HepG2 (cell line): ENCODE data around the gene CEBPG. TPM values are rescaled to one million over a fixed set of nuclear protein-coding genes. Genes with fewer than 3 reads are reported as not detected.
A peak's percentile ranks its signal among the peaks of the same experiment; 100 is the strongest.

Experiments
- HOXA7 ChIP-seq: sonication (generic); formaldehyde crosslinking; IDR thresholded peaks from 2 replicates; pipeline ENCODE4 v1.8.1; 2022; ENCODE audit warnings: mild to moderate bottlenecking, missing genetic modification reagents, moderate library complexity
- JUN ChIP-seq: sonication (generic); formaldehyde crosslinking; IDR thresholded peaks from 2 replicates; pipeline ENCODE4 v1.4.0; 2020; ENCODE audit warnings: mild to moderate bottlenecking, missing genetic modification reagents
- KDM1A ChIP-seq: IDR thresholded peaks from 2 replicates; pipeline ENCODE4 v1.6.1; 2016; ENCODE audit warnings: missing compliant biosample characterization
- MAFK ChIP-seq, 2 experiments: IDR thresholded peaks in 1 of 2; conservative IDR thresholded peaks in 1 of 2; 2 replicates each; pipeline ENCODE4 v1.6.1; 2011; ENCODE audit warnings: improper control_type of control experiment in 2 of 2, low read length in 2 of 2
- SOX5 ChIP-seq: IDR thresholded peaks from 2 replicates; pipeline ENCODE4 v1.6.1; 2016; ENCODE audit warnings: borderline replicate concordance
- SP2 ChIP-seq: sonication (generic); formaldehyde crosslinking; IDR thresholded peaks from 2 replicates; pipeline ENCODE4 v1.5.1; 2020; ENCODE audit warnings: mild to moderate bottlenecking, missing genetic modification reagents
- TEAD2 ChIP-seq: sonication (generic); formaldehyde crosslinking; IDR thresholded peaks from 2 replicates; pipeline ENCODE4 v1.9.0; 2021; ENCODE audit warnings: missing genetic modification reagents
- TMF1 ChIP-seq: sonication (generic); formaldehyde crosslinking; IDR thresholded peaks from 2 replicates; pipeline ENCODE4 v1.8.1; 2022; ENCODE audit warnings: low read depth, missing genetic modification reagents
- TOPORS ChIP-seq: sonication (generic); formaldehyde crosslinking; IDR thresholded peaks from 2 replicates; pipeline ENCODE4 v1.8.0; 2023; ENCODE audit warnings: mild to moderate bottlenecking, missing genetic modification reagents
- ZFP41 ChIP-seq: sonication (generic); formaldehyde crosslinking; IDR thresholded peaks from 2 replicates; pipeline ENCODE4 v1.4.0; 2020; ENCODE audit warnings: mild to moderate bottlenecking, missing genetic modification reagents, borderline replicate concordance
- ZFY ChIP-seq: sonication (generic); formaldehyde crosslinking; IDR thresholded peaks from 2 replicates; pipeline ENCODE4 v1.4.0; 2020; ENCODE audit warnings: missing genetic modification reagents
- ZNF746 ChIP-seq: sonication (generic); formaldehyde crosslinking; IDR thresholded peaks from 2 replicates; pipeline ENCODE4 v1.8.0; 2022; ENCODE audit warnings: mild to moderate bottlenecking, missing genetic modification reagents
- ZNF790 ChIP-seq: sonication (generic); formaldehyde crosslinking; IDR thresholded peaks from 2 replicates; pipeline ENCODE4 v1.8.0; 2022; ENCODE audit warnings: missing genetic modification reagents, mild to moderate bottlenecking, borderline replicate concordance
- polyA plus RNA-seq, 8 experiments: library from polyadenylated mRNA; depleted of rRNA in 3 of 8; stranded (reverse) in 7 of 8; unstranded in 1 of 8; fragments of >200 nt; fragmentation: Illumina TruSeq in 4 of 8; extraction: Trizol in 4 of 8; gene quantifications; 2 replicates each; pipeline versions ENCODE4 v1.2.1 to v1.2.3, GENCODE V29; 2011 to 2016; ENCODE audit warnings: low read depth in 4 of 8, missing spikeins in 1 of 8, mixed read lengths in 1 of 8; ENCODE audit not compliant: insufficient read depth in 1 of 8
- total RNA-seq, 5 experiments: library from RNA; depleted of rRNA; stranded (reverse); fragments of >200 nt; fragmentation: Illumina TruSeq; extraction: Trizol; gene quantifications; 2 replicates each; pipeline ENCODE4 v1.2.3, GENCODE V29; 2016; ENCODE audit warnings: low read depth in 1 of 5
- TF ChIP-seq, protein P1 (sequence below): sonication (generic); formaldehyde crosslinking; conservative IDR thresholded peaks from 2 replicates; pipeline ENCODE4 v1.8.0; 2022; ENCODE audit warnings: missing genetic modification reagents
- TF ChIP-seq, protein P2 (sequence below): sonication (generic); formaldehyde crosslinking; IDR thresholded peaks from 2 replicates; pipeline ENCODE4 v1.9.0; 2021; ENCODE audit warnings: missing genetic modification reagents, mild to moderate bottlenecking, borderline replicate concordance
- TF ChIP-seq, protein P3 (sequence below): sonication (generic); formaldehyde crosslinking; IDR thresholded peaks from 2 replicates; pipeline ENCODE4 v1.4.0; 2020; ENCODE audit warnings: missing genetic modification reagents
- TF ChIP-seq, protein P4 (sequence below): sonication (generic); formaldehyde crosslinking; IDR thresholded peaks from 2 replicates; pipeline ENCODE4 v1.5.0; 2020; ENCODE audit warnings: mild to moderate bottlenecking, missing genetic modification reagents, borderline replicate concordance
- TF ChIP-seq, protein P5 (sequence below): sonication (generic); formaldehyde crosslinking; IDR thresholded peaks from 2 replicates; pipeline ENCODE4 v1.5.0; 2020; ENCODE audit warnings: mild to moderate bottlenecking, missing genetic modification reagents

Gene CEBPG
- total and polyA plus RNA-seq, 2 of the 13 experiments (the other 11 are each of a cell fraction or from before 2014, with no cell fraction given), result 25.7 to 34.3 TPM

DNA sequence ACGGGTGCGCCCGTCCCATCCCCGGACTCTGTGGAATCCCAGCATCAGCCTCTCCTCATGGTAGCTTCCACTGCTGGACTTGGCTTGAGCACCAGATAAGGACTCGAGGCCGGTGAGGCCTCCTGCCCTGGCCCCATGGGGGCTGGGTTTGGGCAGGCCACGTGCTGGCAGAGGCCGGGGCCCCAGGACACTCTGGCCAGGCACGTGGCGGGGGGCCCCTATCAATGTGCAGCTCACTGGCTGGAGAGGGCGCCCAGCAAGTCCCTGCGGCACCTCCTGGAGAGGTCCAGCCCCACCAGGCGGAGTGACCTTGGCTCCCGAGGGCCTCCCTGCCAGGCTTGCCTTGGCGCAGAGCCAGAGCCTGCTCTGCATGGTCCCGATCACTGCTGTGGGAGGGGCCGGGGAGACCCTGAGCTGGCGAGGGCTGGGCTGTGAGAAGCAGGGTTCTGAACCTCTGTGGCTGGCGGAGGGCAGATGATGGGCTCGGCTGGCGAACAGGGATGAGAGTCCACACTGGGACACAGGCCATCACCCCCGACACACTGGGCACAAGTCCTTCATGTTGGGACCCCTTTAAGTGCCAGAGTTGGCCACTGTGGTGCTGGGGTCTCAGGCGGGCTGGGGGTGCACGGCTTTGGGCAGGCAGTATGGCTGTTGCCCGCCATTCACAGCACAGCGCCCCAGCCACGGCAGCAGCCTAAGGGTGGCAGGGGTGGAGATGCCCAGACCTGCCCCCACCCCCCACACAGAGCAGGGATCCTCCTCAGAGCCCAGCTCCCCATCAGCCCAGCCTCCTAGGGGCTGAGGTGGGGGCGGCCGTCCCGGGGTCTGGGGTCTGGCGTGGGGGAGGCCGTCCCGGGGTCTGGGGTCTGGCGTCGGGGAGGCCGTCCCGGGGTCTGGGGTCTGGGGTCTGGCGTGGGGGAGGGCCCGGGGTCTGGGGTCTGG lies 19.1 kb downstream of the CEBPG start (continued):
- TF ChIP-seq ZNF746 (CRISPR knock-in tag) (peak; percentile 99), TEAD2 (CRISPR knock-in tag) (peak; percentile 96), ZFP41 (CRISPR knock-in tag) (peak; percentile 97), TMF1 (CRISPR knock-in tag) (peak; percentile 99), ZNF790 (CRISPR knock-in tag) (peak; percentile 92; the same call in 1 of the 2 replicates), MAFK (conservative IDR thresholded peaks at IDR 0.05 in 1 of 2, IDR thresholded peaks at IDR 0.05 in 1 of 2; ENCODE audit: low read length in 2 of 2) (no peak), ZFY (CRISPR knock-in tag) (peak; percentile 98), KDM1A (peak; percentile 26; the same call in 1 of the 2 replicates), SOX5 (CRISPR knock-in tag) (peak; percentile 87; the same call in 1 of the 2 replicates), SP2 (peak; percentile 66), JUN (CRISPR knock-in tag) (peak; percentile 93), TOPORS (CRISPR knock-in tag) (peak; percentile 100), HOXA7 (CRISPR knock-in tag) (0 out of 2 replicates have a peak, but pooled peaks have one; percentile 79)
- TF ChIP-seq, protein P1, sequence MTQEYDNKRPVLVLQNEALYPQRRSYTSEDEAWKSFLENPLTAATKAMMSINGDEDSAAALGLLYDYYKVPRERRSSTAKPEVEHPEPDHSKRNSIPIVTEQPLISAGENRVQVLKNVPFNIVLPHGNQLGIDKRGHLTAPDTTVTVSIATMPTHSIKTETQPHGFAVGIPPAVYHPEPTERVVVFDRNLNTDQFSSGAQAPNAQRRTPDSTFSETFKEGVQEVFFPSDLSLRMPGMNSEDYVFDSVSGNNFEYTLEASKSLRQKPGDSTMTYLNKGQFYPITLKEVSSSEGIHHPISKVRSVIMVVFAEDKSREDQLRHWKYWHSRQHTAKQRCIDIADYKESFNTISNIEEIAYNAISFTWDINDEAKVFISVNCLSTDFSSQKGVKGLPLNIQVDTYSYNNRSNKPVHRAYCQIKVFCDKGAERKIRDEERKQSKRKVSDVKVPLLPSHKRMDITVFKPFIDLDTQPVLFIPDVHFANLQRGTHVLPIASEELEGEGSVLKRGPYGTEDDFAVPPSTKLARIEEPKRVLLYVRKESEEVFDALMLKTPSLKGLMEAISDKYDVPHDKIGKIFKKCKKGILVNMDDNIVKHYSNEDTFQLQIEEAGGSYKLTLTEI, result no peak
- TF ChIP-seq, protein P2, sequence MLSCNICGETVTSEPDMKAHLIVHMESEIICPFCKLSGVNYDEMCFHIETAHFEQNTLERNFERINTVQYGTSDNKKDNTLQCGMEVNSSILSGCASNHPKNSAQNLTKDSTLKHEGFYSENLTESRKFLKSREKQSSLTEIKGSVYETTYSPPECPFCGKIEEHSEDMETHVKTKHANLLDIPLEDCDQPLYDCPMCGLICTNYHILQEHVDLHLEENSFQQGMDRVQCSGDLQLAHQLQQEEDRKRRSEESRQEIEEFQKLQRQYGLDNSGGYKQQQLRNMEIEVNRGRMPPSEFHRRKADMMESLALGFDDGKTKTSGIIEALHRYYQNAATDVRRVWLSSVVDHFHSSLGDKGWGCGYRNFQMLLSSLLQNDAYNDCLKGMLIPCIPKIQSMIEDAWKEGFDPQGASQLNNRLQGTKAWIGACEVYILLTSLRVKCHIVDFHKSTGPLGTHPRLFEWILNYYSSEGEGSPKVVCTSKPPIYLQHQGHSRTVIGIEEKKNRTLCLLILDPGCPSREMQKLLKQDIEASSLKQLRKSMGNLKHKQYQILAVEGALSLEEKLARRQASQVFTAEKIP (CRISPR knock-in tag), result no peak
- TF ChIP-seq, protein P3, sequence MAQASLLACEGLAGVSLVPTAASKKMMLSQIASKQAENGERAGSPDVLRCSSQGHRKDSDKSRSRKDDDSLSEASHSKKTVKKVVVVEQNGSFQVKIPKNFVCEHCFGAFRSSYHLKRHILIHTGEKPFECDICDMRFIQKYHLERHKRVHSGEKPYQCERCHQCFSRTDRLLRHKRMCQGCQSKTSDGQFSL, result peak; percentile 88; the same call in 1 of the 2 replicates
- TF ChIP-seq, protein P4, sequence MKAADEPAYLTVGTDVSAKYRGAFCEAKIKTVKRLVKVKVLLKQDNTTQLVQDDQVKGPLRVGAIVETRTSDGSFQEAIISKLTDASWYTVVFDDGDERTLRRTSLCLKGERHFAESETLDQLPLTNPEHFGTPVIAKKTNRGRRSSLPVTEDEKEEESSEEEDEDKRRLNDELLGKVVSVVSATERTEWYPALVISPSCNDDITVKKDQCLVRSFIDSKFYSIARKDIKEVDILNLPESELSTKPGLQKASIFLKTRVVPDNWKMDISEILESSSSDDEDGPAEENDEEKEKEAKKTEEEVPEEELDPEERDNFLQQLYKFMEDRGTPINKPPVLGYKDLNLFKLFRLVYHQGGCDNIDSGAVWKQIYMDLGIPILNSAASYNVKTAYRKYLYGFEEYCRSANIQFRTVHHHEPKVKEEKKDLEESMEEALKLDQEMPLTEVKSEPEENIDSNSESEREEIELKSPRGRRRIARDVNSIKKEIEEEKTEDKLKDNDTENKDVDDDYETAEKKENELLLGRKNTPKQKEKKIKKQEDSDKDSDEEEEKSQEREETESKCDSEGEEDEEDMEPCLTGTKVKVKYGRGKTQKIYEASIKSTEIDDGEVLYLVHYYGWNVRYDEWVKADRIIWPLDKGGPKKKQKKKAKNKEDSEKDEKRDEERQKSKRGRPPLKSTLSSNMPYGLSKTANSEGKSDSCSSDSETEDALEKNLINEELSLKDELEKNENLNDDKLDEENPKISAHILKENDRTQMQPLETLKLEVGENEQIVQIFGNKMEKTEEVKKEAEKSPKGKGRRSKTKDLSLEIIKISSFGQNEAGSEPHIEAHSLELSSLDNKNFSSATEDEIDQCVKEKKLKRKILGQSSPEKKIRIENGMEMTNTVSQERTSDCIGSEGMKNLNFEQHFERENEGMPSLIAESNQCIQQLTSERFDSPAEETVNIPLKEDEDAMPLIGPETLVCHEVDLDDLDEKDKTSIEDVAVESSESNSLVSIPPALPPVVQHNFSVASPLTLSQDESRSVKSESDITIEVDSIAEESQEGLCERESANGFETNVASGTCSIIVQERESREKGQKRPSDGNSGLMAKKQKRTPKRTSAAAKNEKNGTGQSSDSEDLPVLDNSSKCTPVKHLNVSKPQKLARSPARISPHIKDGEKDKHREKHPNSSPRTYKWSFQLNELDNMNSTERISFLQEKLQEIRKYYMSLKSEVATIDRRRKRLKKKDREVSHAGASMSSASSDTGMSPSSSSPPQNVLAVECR (CRISPR knock-in tag), result peak; percentile 96
- TF ChIP-seq, protein P5, sequence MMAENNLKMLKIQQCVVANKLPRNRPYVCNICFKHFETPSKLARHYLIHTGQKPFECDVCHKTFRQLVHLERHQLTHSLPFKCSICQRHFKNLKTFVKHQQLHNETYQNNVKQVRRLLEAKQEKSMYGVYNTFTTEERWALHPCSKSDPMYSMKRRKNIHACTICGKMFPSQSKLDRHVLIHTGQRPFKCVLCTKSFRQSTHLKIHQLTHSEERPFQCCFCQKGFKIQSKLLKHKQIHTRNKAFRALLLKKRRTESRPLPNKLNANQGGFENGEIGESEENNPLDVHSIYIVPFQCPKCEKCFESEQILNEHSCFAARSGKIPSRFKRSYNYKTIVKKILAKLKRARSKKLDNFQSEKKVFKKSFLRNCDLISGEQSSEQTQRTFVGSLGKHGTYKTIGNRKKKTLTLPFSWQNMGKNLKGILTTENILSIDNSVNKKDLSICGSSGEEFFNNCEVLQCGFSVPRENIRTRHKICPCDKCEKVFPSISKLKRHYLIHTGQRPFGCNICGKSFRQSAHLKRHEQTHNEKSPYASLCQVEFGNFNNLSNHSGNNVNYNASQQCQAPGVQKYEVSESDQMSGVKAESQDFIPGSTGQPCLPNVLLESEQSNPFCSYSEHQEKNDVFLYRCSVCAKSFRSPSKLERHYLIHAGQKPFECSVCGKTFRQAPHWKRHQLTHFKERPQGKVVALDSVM, result peak; percentile 97
